ENCODE measurements around the gene UBE2L3.

DNA sequence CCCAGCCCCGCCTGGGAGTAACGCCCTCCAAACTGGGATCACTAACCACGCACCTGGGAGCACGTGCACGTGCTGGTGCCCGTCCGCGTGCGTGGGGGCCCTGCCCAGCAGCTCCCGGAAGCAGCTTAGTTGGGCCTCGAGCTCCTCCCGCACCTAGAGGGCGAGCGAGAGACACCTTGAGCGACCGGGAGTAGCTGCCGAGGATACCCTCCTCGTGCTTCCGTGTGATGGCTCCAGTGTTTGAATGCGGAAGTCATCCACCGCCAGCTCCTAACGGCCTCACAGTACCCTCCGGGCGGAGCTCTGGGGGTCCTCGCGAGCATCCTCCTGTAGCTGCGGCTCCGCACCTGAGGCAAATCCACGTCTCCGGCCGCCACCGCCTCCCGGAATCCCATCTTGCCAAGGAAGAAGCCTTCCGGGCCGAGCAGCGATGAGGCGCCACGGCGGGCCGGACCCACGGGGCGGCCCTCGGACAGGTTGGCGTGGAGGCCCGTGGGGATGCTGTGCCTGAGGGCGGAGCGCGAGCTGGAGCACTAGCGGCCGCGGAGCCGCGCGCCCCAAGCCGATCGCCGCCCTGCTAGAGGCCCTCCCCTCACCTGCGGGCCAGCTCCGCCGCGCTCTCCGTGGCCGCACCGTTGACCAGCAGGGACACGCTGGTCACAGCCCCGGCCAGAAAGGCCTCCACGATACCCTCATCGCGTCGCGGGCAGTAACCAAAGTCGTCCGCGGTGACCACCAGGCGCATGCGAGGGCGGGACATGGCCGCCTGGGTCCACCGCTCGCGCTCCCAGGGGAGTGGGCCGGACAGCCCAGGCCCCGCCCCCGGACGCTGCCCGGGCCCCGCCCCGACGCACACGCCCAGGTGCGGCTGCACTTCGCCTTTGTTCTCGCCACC, 62.0 kb downstream of the UBE2L3 start, which contains the start of gene YDJC:
- no peak for TF ChIP-seq EZH2 (IDR thresholded peaks at IDR 0.05)
- peak; percentile 88 for TF ChIP-seq POLR2AphosphoS5 (IDR thresholded peaks at IDR 0.05; ENCODE audit: borderline replicate concordance, low read depth, low read length)
